BE2C (cell line): ENCODE measurements around the gene SERPINI1.
"Not testable (repeated sequence)": the region's sequence is repeated elsewhere in the genome, so short reads cannot be mapped to it uniquely, and the experiment has no call there.

ENCODE experiments used
- DNase-seq: peaks from one replicate; pipeline ENCODE4 v3.0.0-alpha.2; 2020
- H3K27me3 ChIP-seq: fragments of 250-450 bp; sonication (Bioruptor Pico); 2 replicates; pipeline ENCODE4 v1.5.1; 2020; ENCODE audit warnings: mild to moderate bottlenecking
- H3K36me3 ChIP-seq: fragments of 250-450 bp; sonication (Bioruptor Pico); 2 replicates; pipeline ENCODE4 v1.5.1; 2020; ENCODE audit warnings: mild to moderate bottlenecking
- H3K4me1 ChIP-seq: fragments of 250-450 bp; sonication (Bioruptor Pico); 2 replicates; pipeline ENCODE4 v1.5.1; 2020
- H3K4me3 ChIP-seq: 2 replicates; pipeline ENCODE4 v1.5.1; 2011; ENCODE audit warnings: low read depth, low read length
- H3K9me3 ChIP-seq: fragments of 250-450 bp; sonication (Bioruptor Pico); 2 replicates; pipeline ENCODE4 v1.5.1; 2020
- TF ChIP-seq, protein P1 (sequence below): IDR thresholded peaks from 2 replicates; pipeline ENCODE4 v1.5.1; 2012; ENCODE audit warnings: mild to moderate bottlenecking, low read depth, low read length

SERPINI1 gene

DNA sequence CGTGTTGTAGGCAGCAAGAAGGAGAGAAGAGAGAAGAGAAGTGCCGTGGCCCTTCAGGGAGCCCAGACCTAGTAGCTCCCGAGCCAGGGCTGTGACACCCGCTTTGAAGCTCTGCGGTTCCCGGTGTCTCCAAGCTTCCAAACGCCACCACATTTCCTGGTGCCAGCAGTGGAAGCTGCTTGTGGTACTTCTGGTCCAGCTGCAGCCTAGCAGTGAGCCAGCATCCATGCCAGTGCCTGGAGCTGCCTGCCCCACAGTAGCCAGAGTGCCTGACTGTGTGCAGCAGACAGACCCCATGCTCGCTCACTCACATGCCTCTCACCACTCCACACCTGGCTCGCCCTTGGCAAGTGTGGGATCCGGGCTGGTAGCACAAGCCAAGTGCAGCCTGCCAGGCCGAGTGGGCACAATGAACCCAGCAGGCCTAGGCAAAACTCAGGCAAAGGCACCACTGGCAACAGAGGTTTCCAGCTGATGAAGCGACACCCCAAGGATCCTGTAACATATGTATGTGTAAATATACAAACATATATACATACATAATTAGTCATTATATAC, 85.8 kb downstream of the SERPINI1 start:
- TF ChIP-seq, protein P1, sequence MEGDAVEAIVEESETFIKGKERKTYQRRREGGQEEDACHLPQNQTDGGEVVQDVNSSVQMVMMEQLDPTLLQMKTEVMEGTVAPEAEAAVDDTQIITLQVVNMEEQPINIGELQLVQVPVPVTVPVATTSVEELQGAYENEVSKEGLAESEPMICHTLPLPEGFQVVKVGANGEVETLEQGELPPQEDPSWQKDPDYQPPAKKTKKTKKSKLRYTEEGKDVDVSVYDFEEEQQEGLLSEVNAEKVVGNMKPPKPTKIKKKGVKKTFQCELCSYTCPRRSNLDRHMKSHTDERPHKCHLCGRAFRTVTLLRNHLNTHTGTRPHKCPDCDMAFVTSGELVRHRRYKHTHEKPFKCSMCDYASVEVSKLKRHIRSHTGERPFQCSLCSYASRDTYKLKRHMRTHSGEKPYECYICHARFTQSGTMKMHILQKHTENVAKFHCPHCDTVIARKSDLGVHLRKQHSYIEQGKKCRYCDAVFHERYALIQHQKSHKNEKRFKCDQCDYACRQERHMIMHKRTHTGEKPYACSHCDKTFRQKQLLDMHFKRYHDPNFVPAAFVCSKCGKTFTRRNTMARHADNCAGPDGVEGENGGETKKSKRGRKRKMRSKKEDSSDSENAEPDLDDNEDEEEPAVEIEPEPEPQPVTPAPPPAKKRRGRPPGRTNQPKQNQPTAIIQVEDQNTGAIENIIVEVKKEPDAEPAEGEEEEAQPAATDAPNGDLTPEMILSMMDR = no peak
- Histone ChIP-seq H3K36me3 (no peaks in the 10 kb centered on the region), H3K27me3 (no peaks in the 10 kb centered on the region; the same call in 1 of the 2 replicates), H3K4me3 (no peak overlapping the region), H3K4me1 (no peaks in the 10 kb centered on the region), H3K9me3 (no peaks in the 10 kb centered on the region)
- DNase-seq = no peak

DNA sequence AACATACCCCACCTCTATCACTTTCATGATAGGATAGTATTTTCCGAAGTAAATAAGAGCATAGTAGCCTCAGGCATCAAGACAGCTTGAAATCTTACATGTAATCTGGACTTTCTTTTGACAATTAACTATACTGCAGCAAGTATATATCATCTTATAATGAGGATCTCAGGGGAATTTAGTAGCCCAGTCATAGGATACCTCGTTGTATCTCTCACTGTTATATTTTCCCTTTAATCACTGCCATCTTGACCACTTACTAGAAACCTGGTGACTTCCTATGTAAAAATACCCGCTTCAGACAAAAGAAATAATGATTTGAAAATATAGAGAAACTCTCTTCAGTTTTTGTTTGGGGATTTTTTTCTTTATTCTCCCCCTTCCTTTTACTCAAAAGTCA, 88.2 kb downstream of the SERPINI1 start:
- H3K9me3 ChIP-seq = no peaks in the 10 kb centered on the region
- no peak for DNase-seq
- TF ChIP-seq, protein P1 = no peak
- H3K27me3 ChIP-seq = no peaks in the 10 kb centered on the region; the same call in 1 of the 2 replicates
- H3K4me1 ChIP-seq = no peaks in the 10 kb centered on the region
- no peak overlapping the region for H3K4me3 ChIP-seq
- H3K36me3 ChIP-seq = no peaks in the 10 kb centered on the region

DNA sequence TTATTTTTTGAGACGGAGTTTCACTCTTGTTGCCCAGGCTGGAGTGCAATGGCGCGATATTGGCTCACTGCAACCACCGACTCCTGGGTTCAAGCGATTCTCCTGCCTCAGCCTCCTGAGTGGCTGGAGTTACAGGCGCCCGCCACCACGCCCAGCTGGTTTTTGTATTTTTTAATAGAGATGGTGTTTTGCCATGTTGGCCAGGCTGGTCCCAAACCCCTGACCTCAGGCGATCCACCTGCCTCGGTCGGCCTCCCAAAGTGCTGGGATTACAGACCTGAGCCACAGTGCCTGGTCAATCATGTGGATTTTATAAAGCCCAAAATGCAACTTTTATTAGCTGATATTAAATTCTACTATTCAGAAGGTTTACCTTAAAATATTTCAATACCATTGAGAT, 92.1 kb downstream of the SERPINI1 start:
- H3K9me3 ChIP-seq, H3K4me3 ChIP-seq, H3K27me3 ChIP-seq, H3K4me1 ChIP-seq, DNase-seq, H3K36me3 ChIP-seq: not testable (repeated sequence)

DNA sequence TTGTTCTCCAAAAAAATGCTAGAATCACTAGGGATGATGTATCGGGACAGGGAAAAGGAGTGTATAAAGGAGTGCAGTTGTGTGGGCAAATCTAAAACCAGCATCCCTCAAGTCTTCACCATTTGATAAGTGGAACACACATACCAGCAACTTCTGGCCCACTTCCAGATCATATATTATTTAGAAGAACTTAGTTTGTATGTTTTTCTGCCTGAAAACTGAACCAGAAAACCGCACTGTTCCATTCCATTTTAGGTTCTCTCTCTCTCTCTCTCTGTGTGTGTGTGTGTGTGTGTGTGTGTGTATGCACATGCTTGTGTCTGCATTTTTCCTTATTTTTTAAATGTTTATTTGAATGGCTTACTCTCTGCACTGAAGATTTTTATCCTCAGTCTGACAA, 93.5 kb downstream of the SERPINI1 start:
- Histone ChIP-seq H3K9me3 (no peaks in the 10 kb centered on the region), H3K36me3 (no peaks in the 10 kb centered on the region), H3K4me1 (no peaks in the 10 kb centered on the region), H3K4me3 (no peak overlapping the region), H3K27me3 (no peaks in the 10 kb centered on the region; the same call in 1 of the 2 replicates)
- no peak for DNase-seq
- TF ChIP-seq, protein P1 = no peak

DNA sequence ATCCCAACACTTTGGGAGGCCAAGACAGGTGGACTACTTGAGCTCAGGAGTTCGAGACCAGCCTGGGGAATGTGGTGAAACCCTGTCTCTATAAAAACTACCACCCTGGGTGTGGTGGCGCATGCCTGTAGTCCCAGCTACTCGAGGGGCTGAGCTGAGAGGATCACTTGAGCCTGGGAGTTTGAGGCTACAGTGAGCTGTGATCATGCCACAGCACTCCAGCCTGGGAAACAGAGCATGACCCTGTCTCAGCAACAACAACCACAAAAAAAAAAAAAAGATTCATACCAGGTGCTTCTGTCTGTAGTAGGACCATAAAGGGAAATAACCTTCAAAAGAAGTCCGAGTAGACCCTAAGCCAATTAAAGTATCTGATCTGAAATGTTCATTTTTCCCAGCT, 94.5 kb downstream of the SERPINI1 start:
- Histone ChIP-seq H3K9me3 (no peaks in the 10 kb centered on the region), H3K4me3 (no peak overlapping the region), H3K27me3 (no peaks in the 10 kb centered on the region; the same call in 1 of the 2 replicates), H3K36me3 (no peaks in the 10 kb centered on the region), H3K4me1 (no peaks in the 10 kb centered on the region)
- DNase-seq = no peak
- TF ChIP-seq, protein P1 = no peak

DNA sequence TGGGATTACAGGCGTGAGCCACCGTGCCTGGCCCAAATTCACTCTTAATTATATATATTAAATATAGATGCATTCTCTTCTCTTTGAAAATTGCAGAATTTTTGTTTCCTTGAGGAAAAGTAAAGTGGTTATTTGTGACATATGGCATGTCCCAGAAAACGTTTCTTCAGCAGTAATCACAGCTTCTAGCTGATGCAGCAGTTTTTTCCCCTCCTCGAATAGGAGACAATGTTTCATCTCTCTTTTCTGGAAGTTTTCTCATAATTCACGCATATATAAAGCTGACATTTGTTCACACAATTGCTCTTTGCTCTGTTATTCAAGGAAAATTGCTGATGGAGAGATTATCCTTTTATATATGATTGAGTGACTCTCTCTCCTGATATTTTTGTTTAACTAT, 99.8 kb downstream of the SERPINI1 start:
- Histone ChIP-seq H3K27me3 (peaks cover 5% of the 10 kb centered on the region), H3K9me3 (no peaks in the 10 kb centered on the region), H3K4me1 (no peaks in the 10 kb centered on the region), H3K4me3 (no peak overlapping the region), H3K36me3 (no peaks in the 10 kb centered on the region)
- TF ChIP-seq, protein P1 = no peak
- no peak for DNase-seq

DNA sequence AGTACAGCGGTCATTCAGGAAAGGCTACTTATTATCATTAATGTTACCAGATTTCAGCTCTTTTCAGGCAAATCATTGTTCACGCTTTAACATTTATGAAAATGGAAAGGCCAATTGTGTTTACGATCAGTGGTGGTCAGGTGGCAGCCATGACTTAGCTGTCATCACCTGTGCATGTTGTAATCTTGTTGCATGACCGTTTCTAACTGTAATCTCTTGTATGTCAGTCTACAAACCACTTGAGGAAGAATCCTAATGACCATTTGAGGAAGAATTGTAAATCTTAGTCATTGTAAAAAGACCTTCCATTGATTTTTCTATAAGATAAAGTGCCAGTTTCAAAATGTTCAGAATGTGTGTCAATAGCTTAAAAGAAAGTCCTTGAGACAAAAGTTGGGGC, 100.4 kb downstream of the SERPINI1 start:
- H3K27me3 ChIP-seq = peaks cover 5% of the 10 kb centered on the region
- no peak for DNase-seq
- TF ChIP-seq, protein P1 = no peak

More for the DNA sequence above, 100.4 kb downstream of the SERPINI1 start:
- no peaks in the 10 kb centered on the region for H3K9me3 ChIP-seq
- no peaks in the 10 kb centered on the region for H3K4me1 ChIP-seq
- no peaks in the 10 kb centered on the region for H3K36me3 ChIP-seq
- no peak overlapping the region for H3K4me3 ChIP-seq
